ENCODE results near the gene MLC1.

GRCh38 chr22:50089682-50090411, 4.6 kb upstream of the MLC1 start, which contains the start of gene MOV10L1:
- no peak for TF ChIP-seq CTCF (conservative IDR thresholded peaks at IDR 0.05; ENCODE audit: low read length)
- TF ChIP-seq EZH2phosphoT487 (IDR thresholded peaks at IDR 0.05; ENCODE audit: borderline replicate concordance): no peak
